Tibial nerve (tissue), 4 donors: ENCODE data around the gene PIEZO2. TPM values are rescaled to one million over a fixed set of nuclear protein-coding genes. Genes with fewer than 3 reads are reported as not detected.
A peak's percentile ranks its signal among the peaks of the same experiment; 100 is the strongest.
"Not testable (repeated sequence)": the region's sequence is repeated elsewhere in the genome, so short reads cannot be mapped to it uniquely, and the experiment has no call there.

Source experiments
- DNase-seq, 2 donors: peaks; one replicate each; pipeline ENCODE4 v3.0.0-alpha.2; 2019; ENCODE audit warnings: low spot score in 2 of 2
- H3K27ac ChIP-seq, 4 donors: fragments of 200-600 bp; sonication (generic) in 3 of 4; one replicate each; pipeline ENCODE4 v1.5.1; 2017 to 2019; ENCODE audit warnings: mild to moderate bottlenecking in 1 of 4
- H3K27me3 ChIP-seq, 2 donors: fragments of 200-600 bp; sonication (generic) in 1 of 2; one replicate each; pipeline versions ENCODE4 v1.5.1 to v1.6.0; 2017 to 2019
- H3K36me3 ChIP-seq, 3 donors: fragments of 200-600 bp; sonication (generic); one replicate each; pipeline ENCODE4 v1.5.1; 2018 to 2019
- H3K4me1 ChIP-seq, 4 donors: fragments of 200-600 bp; sonication (generic) in 3 of 4; one replicate each; pipeline ENCODE4 v1.5.1; 2017 to 2019
- H3K4me3 ChIP-seq, 4 donors: fragments of 200-600 bp; sonication (generic) in 3 of 4; one replicate each; pipeline ENCODE4 v1.5.1; 2017 to 2019; ENCODE audit warnings: mild to moderate bottlenecking in 1 of 4, moderate library complexity in 1 of 4
- H3K9me3 ChIP-seq, 4 donors: fragments of 200-600 bp; sonication (generic) in 3 of 4; one replicate each; pipeline ENCODE4 v1.5.1; 2017 to 2019
- CTCF ChIP-seq, 5 experiments: fragments of 200-600 bp in 3 of 5; fragments of 450-650 bp in 2 of 5; sonication (generic) in 3 of 5; IDR thresholded peaks; one replicate each; pipeline ENCODE4 v1.5.1; 2016 to 2019; ENCODE audit warnings: antibody characterized with exemption in 5 of 5, mild to moderate bottlenecking in 3 of 5, moderate library complexity in 2 of 5
- EP300 ChIP-seq, 2 donors: sonication (generic); formaldehyde crosslinking; IDR thresholded peaks; one replicate each; pipeline ENCODE4 v1.6.1; 2017; ENCODE audit warnings: antibody characterized with exemption in 2 of 2, mild to moderate bottlenecking in 1 of 2
- POLR2A ChIP-seq, 2 donors: fragments of 450-650 bp; IDR thresholded peaks; one replicate each; pipeline ENCODE4 v1.6.1; 2017; ENCODE audit warnings: antibody characterized with exemption in 2 of 2, mild to moderate bottlenecking in 2 of 2, moderate library complexity in 2 of 2
- WGBS, 2 donors: methylation state at CpG; one replicate each; pipeline ENCODE4 v1.1.5; 2018; 5-methylcytosine and 5-hydroxymethylcytosine counted together
- total RNA-seq, 4 donors: library from RNA; depleted of rRNA; stranded (reverse); fragments of >200 nt; gene quantifications; one replicate each; pipeline ENCODE4 v1.1.0, GENCODE V29; 2016

PIEZO2 gene
- total RNA-seq, 4 donors from 2014 or later: 17.0 to 27.7 (median 22.3) TPM

GRCh38 chr18:11134940-11135339 lies 14.4 kb downstream of the PIEZO2 start:
- H3K27ac ChIP-seq: no peak overlapping the region
- no peaks in the 10 kb centered on the region for H3K36me3 ChIP-seq
- peaks cover 0 to 27% (median 0%) of the 10 kb centered on the region in 4 donors for H3K4me1 ChIP-seq
- H3K9me3 ChIP-seq: no peaks in the 10 kb centered on the region
- no peak for TF ChIP-seq POLR2A (IDR thresholded peaks at IDR 0.05)
- no peak for TF ChIP-seq EP300 (IDR thresholded peaks at IDR 0.05)
- no peak for TF ChIP-seq CTCF (IDR thresholded peaks at IDR 0.05)
- DNase-seq: no peak
- H3K4me3 ChIP-seq: no peak overlapping the region
- no peaks in the 10 kb centered on the region for H3K27me3 ChIP-seq
- 43 to 51% methylated on average over 4 of the region's 4 CpGs for WGBS, 2 donors

- H3K36me3 ChIP-seq, H3K27me3 ChIP-seq, H3K27ac ChIP-seq, H3K4me1 ChIP-seq, DNase-seq, H3K4me3 ChIP-seq: not testable (repeated sequence)
- WGBS, 2 donors: 95 to 96% methylated on average over 5 of the region's 5 CpGs
- H3K9me3 ChIP-seq: peaks cover 0 to 15% (median 0%) of the 10 kb centered on the region in 4 donors
These were observed 20.3 kb downstream of the PIEZO2 start for GRCh38 chr18:11129059-11129458.

- H3K36me3 ChIP-seq: no peaks in the 10 kb centered on the region
- H3K9me3 ChIP-seq: peaks cover 0 to 15% (median 0%) of the 10 kb centered on the region in 4 donors
- no peaks in the 10 kb centered on the region for H3K27me3 ChIP-seq
- TF ChIP-seq EP300 (IDR thresholded peaks at IDR 0.05) (no peak), POLR2A (IDR thresholded peaks at IDR 0.05) (no peak), CTCF (IDR thresholded peaks at IDR 0.05) (no peak)
- peaks cover 0 to 8% (median 1%) of the 10 kb centered on the region in 4 donors for H3K4me1 ChIP-seq
- DNase-seq: no peak
- WGBS, 2 donors: 72 to 76% methylated on average over 10 of the region's 10 CpGs
- H3K27ac ChIP-seq: no peak overlapping the region
- H3K4me3 ChIP-seq: no peak overlapping the region
These were observed 23.7 kb downstream of the PIEZO2 start for GRCh38 chr18:11125492-11126315.

- Histone ChIP-seq H3K4me1 (peaks cover 0 to 21% (median 4%) of the 10 kb centered on the region in 4 donors), H3K27ac (no peak overlapping the region), H3K4me3 (no peak overlapping the region), H3K9me3 (peaks cover 0 to 7% (median 0%) of the 10 kb centered on the region in 4 donors), H3K36me3 (no peaks in the 10 kb centered on the region), H3K27me3 (no peaks in the 10 kb centered on the region)
- no peak for DNase-seq
- TF ChIP-seq EP300 (IDR thresholded peaks at IDR 0.05) (no peak), POLR2A (IDR thresholded peaks at IDR 0.05) (no peak), CTCF (IDR thresholded peaks at IDR 0.05) (no peak)
- 42% methylated on average over 1 of the region's 1 CpG for WGBS, 2 donors
These were observed 25.3 kb downstream of the PIEZO2 start for GRCh38 chr18:11124054-11124453.

GRCh38 chr18:11121443-11121849 lies 27.9 kb downstream of the PIEZO2 start:
- DNase-seq: no peak
- no peaks in the 10 kb centered on the region for H3K27me3 ChIP-seq
- H3K36me3 ChIP-seq: no peaks in the 10 kb centered on the region
- no peak overlapping the region for H3K4me3 ChIP-seq
- peaks cover 0 to 21% (median 4%) of the 10 kb centered on the region in 4 donors for H3K4me1 ChIP-seq
- no peak for TF ChIP-seq EP300 (IDR thresholded peaks at IDR 0.05)
- TF ChIP-seq CTCF (IDR thresholded peaks at IDR 0.05): no peak
- TF ChIP-seq POLR2A (IDR thresholded peaks at IDR 0.05): no peak
- H3K27ac ChIP-seq: peak overlapping the region in 2 of 4 donors; percentile 54 to 73
- 15 to 48% methylated on average over 2 of the region's 2 CpGs for WGBS, 2 donors
- H3K9me3 ChIP-seq: no peaks in the 10 kb centered on the region
